ENCODE measurements around the gene EXTL1. TPM values are rescaled to one million over a fixed set of nuclear protein-coding genes. Genes with fewer than 3 reads are reported as not detected.
A peak's percentile ranks its signal among the peaks of the same experiment; 100 is the strongest.

Gene EXTL1
- total RNA-seq, 1 donor from 2014 or later = 0.49 TPM

- intact Hi-C loops (cut with DNase I) = no loop called here
These were observed 6.3 kb downstream of the EXTL1 start for GRCh38 chr1:26027716-26028489.

GRCh38 chr1:26028490-26028980 is 7.0 kb downstream of the EXTL1 start:
- Histone ChIP-seq H3K9me3 (no peaks in the 10 kb centered on the region), H3K4me3 (no peak overlapping the region), H3K36me3 (no peaks in the 10 kb centered on the region), H3K27me3 (no peaks in the 10 kb centered on the region), H3K4me1 (no peaks in the 10 kb centered on the region), H3K27ac (no peak overlapping the region)
- no peak for TF ChIP-seq CTCF (IDR thresholded peaks at IDR 0.05)
- intact Hi-C loops (cut with DNase I) = no loop called here
- DNase-seq = no peak
- ATAC-seq = no peak

More at GRCh38 chr1:26027716-26028489, 6.3 kb downstream of the EXTL1 start:
- Histone ChIP-seq H3K27ac (no peak overlapping the region), H3K27me3 (no peaks in the 10 kb centered on the region), H3K36me3 (no peaks in the 10 kb centered on the region), H3K9me3 (no peaks in the 10 kb centered on the region), H3K4me1 (no peaks in the 10 kb centered on the region), H3K4me3 (no peak overlapping the region)
- peak; percentile 74 for ATAC-seq
- DNase-seq = no peak
- no peak for TF ChIP-seq CTCF (IDR thresholded peaks at IDR 0.05)

DNA sequence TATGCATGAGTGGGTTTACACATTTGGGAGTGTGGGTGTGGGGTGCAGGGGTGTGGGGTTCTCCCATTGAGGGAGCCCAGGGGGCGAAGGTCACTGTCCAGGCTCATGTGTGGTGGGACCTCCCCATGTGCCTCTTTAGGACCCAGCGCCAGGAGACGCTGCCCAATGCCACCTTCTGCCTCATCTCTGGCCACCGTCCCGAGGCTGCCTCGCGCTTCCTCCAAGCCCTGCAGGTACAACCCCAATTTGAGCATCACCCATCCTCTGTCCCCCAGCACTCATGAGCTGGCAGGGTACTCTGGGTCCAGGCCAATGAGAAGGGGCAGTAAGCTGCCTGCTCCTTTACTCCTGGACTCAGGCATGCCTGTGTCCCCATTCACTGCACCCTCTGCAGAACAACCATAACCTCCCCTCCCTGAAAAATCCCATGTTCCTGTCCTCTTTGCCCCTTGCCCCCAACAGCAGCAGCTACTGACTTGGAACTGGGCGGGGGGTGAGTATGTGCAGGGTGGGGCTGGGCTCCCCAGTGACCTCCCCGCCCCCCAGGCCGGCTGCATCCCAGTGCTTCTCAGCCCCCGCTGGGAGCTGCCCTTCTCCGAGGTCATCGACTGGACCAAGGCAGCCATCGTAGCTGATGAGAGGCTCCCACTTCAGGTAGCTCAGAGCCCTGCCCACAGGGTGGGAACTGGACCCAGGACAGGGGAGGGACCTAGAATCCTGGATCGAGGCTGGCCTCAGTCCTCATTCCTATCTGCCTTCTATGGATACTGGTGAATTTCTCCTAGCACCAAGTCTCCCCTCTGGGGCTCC is 7.7 kb downstream of the EXTL1 start:
- no peaks in the 10 kb centered on the region for H3K4me1 ChIP-seq
- H3K9me3 ChIP-seq = no peaks in the 10 kb centered on the region
- no peak overlapping the region for H3K4me3 ChIP-seq
- H3K27ac ChIP-seq = no peak overlapping the region
- no peaks in the 10 kb centered on the region for H3K27me3 ChIP-seq
- H3K36me3 ChIP-seq = no peaks in the 10 kb centered on the region
- intact Hi-C loops (cut with DNase I) = no loop called here
- no peak for TF ChIP-seq CTCF (IDR thresholded peaks at IDR 0.05)
- no peak for DNase-seq
- no peak for ATAC-seq

GRCh38 chr1:26029864-26030481 is 8.4 kb downstream of the EXTL1 start:
- DNase-seq (no peak), ATAC-seq (no peak)
- Histone ChIP-seq H3K36me3 (no peaks in the 10 kb centered on the region), H3K27ac (no peak overlapping the region), H3K27me3 (no peaks in the 10 kb centered on the region), H3K9me3 (no peaks in the 10 kb centered on the region), H3K4me3 (no peak overlapping the region), H3K4me1 (peaks cover 3% of the 10 kb centered on the region)
- intact Hi-C loops (cut with DNase I) = no loop called here
- TF ChIP-seq CTCF (IDR thresholded peaks at IDR 0.05) = no peak

GRCh38 chr1:26031196-26031595 is 9.6 kb downstream of the EXTL1 start:
- H3K4me3 ChIP-seq = no peak overlapping the region
- no peaks in the 10 kb centered on the region for H3K27me3 ChIP-seq
- peaks cover 6% of the 10 kb centered on the region for H3K4me1 ChIP-seq
- intact Hi-C loops (cut with DNase I) = no loop called here
- H3K9me3 ChIP-seq = no peaks in the 10 kb centered on the region
- TF ChIP-seq CTCF (IDR thresholded peaks at IDR 0.05) = no peak
- DNase-seq (no peak), ATAC-seq (no peak)
- no peak overlapping the region for H3K27ac ChIP-seq
- no peaks in the 10 kb centered on the region for H3K36me3 ChIP-seq

Measured in upper lobe of right lung (tissue), 1 donor.